ENCODE measurements around the gene CDYL2. TPM values are rescaled to one million over a fixed set of nuclear protein-coding genes. Genes with fewer than 3 reads are reported as not detected.
A peak's percentile ranks its signal among the peaks of the same experiment; 100 is the strongest.

Gene CDYL2
- total RNA-seq, 4 donors from 2014 or later = 2.2 to 5.7 (median 3.2) TPM

- Histone ChIP-seq H3K4me1 (no peaks in the 10 kb centered on the region), H3K4me3 (no peak overlapping the region), H3K9me3 (peaks cover 0 to 20% (median 2%) of the 10 kb centered on the region in 4 donors), H3K27ac (no peak overlapping the region), H3K36me3 (no peaks in the 10 kb centered on the region), H3K27me3 (no peaks in the 10 kb centered on the region)
- DNase-seq (ENCODE audit: low spot score in 2 of 2) = no peak
- TF ChIP-seq CTCF (IDR thresholded peaks at IDR 0.05) (no peak), POLR2A (IDR thresholded peaks at IDR 0.05) (no peak), EP300 (IDR thresholded peaks at IDR 0.05) (no peak)
- WGBS, 2 donors = 90 to 100% methylated on average over 1 of the region's 1 CpG
These were observed 141.3 kb downstream of the CDYL2 start for GRCh38 chr16:80663078-80663477.

GRCh38 chr16:80659865-80660264 is 144.5 kb downstream of the CDYL2 start:
- no peak for TF ChIP-seq POLR2A (IDR thresholded peaks at IDR 0.05)
- DNase-seq (ENCODE audit: low spot score in 2 of 2) = no peak
- no peak overlapping the region for H3K27ac ChIP-seq
- H3K9me3 ChIP-seq = peaks cover 0 to 20% (median 2%) of the 10 kb centered on the region in 4 donors
- no peaks in the 10 kb centered on the region for H3K27me3 ChIP-seq
- H3K4me3 ChIP-seq = no peak overlapping the region
- H3K36me3 ChIP-seq = no peaks in the 10 kb centered on the region
- 95% methylated on average over 1 of the region's 1 CpG for WGBS, 2 donors
- H3K4me1 ChIP-seq = no peaks in the 10 kb centered on the region

GRCh38 chr16:80656711-80657150 is 147.7 kb downstream of the CDYL2 start:
- DNase-seq (ENCODE audit: low spot score in 2 of 2) = no peak
- H3K27ac ChIP-seq = no peak overlapping the region
- no peaks in the 10 kb centered on the region for H3K36me3 ChIP-seq
- H3K4me1 ChIP-seq = no peaks in the 10 kb centered on the region
- H3K4me3 ChIP-seq = peak overlapping the region in 1 of 4 donors; percentile 14
- peaks cover 0 to 20% (median 2%) of the 10 kb centered on the region in 4 donors for H3K9me3 ChIP-seq
- WGBS, 2 donors = 40 to 42% methylated on average over 8 of the region's 8 CpGs
- TF ChIP-seq CTCF (IDR thresholded peaks at IDR 0.05) (no peak), POLR2A (IDR thresholded peaks at IDR 0.05) (no peak), EP300 (IDR thresholded peaks at IDR 0.05) (no peak)
- no peaks in the 10 kb centered on the region for H3K27me3 ChIP-seq

GRCh38 chr16:80656161-80656560 is 148.2 kb downstream of the CDYL2 start:
- Histone ChIP-seq H3K27me3 (no peaks in the 10 kb centered on the region), H3K9me3 (peaks cover 0 to 20% (median 2%) of the 10 kb centered on the region in 4 donors), H3K27ac (no peak overlapping the region), H3K36me3 (no peaks in the 10 kb centered on the region), H3K4me3 (no peak overlapping the region), H3K4me1 (no peaks in the 10 kb centered on the region)
- no peak for DNase-seq (ENCODE audit: low spot score in 2 of 2)
- WGBS, 2 donors = 60 to 67% methylated on average over 4 of the region's 4 CpGs
- TF ChIP-seq EP300 (IDR thresholded peaks at IDR 0.05) (no peak), POLR2A (IDR thresholded peaks at IDR 0.05) (no peak), CTCF (IDR thresholded peaks at IDR 0.05) (no peak)

- WGBS, 2 donors = 85 to 87% methylated on average over 9 of the region's 9 CpGs
- Histone ChIP-seq H3K9me3 (peaks cover 0 to 17% (median 2%) of the 10 kb centered on the region in 4 donors), H3K27me3 (no peaks in the 10 kb centered on the region), H3K4me3 (no peak overlapping the region), H3K27ac (no peak overlapping the region), H3K36me3 (no peaks in the 10 kb centered on the region), H3K4me1 (no peaks in the 10 kb centered on the region)
- DNase-seq (ENCODE audit: low spot score in 2 of 2) = no peak
- no peak for TF ChIP-seq POLR2A (IDR thresholded peaks at IDR 0.05)
- no peak for TF ChIP-seq EP300 (IDR thresholded peaks at IDR 0.05)
- no peak for TF ChIP-seq CTCF (IDR thresholded peaks at IDR 0.05)
These were observed 148.6 kb downstream of the CDYL2 start for GRCh38 chr16:80655751-80656150.
